GM12873 (cell line): Measurements from ENCODE around the gene OASL.

Experiments used
- CTCF ChIP-seq: IDR thresholded peaks from 2 replicates; pipeline ENCODE4 v1.5.1; 2012; ENCODE audit warnings: low read depth, mild to moderate bottlenecking, moderate library complexity, low read length, control low read depth; ENCODE audit not compliant: insufficient read depth; ENCODE audit errors: missing control alignments

The OASL gene

GRCh38 chr12:121043067-121043466 lies 4.0 kb upstream of the OASL start:
- TF ChIP-seq CTCF, result no peak

- TF ChIP-seq CTCF, result no peak
These were observed 2.2 kb downstream of the OASL start for GRCh38 chr12:121036810-121037326.

- TF ChIP-seq CTCF, result no peak
These were observed 4.3 kb downstream of the OASL start for GRCh38 chr12:121034616-121035305.

- TF ChIP-seq CTCF, result no peak
These were observed 5.3 kb downstream of the OASL start for GRCh38 chr12:121033625-121034349.

- no peak for TF ChIP-seq CTCF
These were observed 8.4 kb downstream of the OASL start for GRCh38 chr12:121030576-121031212.

- TF ChIP-seq CTCF, result peak; percentile 15
These were observed 12.6 kb downstream of the OASL start for GRCh38 chr12:121026274-121027045.
